ENCODE data around the gene PDCL2.

PDCL2 gene

GRCh38 chr4:55612341-55612740 lies 20.3 kb upstream of the PDCL2 start:
- TF ChIP-seq CTCF (conservative IDR thresholded peaks at IDR 0.05; ENCODE audit: low read depth, low read length), result no peak
- DNase-seq (ENCODE audit: low read depth), result no peak
- no peak overlapping the region for H3K4me3 ChIP-seq (ENCODE audit: low read depth, low read length)

- no peak overlapping the region for H3K4me3 ChIP-seq (ENCODE audit: low read depth, low read length)
- DNase-seq (ENCODE audit: low read depth), result no peak
- no peak for TF ChIP-seq CTCF (conservative IDR thresholded peaks at IDR 0.05; ENCODE audit: low read depth, low read length)
Observed at GRCh38 chr4:55611358-55612059, 19.5 kb upstream of the PDCL2 start.

DNA sequence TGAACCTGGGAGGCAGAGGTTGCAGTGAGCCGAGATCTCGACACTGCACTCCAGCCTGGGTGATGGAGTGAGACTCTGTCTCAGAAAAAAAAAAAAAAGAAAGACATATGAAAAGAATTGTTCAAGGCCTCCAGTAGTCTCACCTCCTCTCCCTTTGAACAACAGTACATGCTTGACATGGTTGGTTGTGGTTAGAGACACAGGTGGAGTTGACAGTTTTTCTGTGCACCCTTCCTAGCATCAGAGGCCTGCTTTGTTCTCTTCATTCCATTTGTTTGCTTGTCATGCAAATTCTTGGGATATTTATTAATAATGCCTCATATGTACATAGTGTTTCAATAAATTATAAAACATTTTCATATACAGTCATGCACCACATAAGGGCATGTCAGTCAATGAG lies 18.3 kb upstream of the PDCL2 start:
- no peak overlapping the region for H3K4me3 ChIP-seq (ENCODE audit: low read depth, low read length)
- no peak for DNase-seq (ENCODE audit: low read depth)
- no peak for TF ChIP-seq CTCF (conservative IDR thresholded peaks at IDR 0.05; ENCODE audit: low read depth, low read length)

DNA sequence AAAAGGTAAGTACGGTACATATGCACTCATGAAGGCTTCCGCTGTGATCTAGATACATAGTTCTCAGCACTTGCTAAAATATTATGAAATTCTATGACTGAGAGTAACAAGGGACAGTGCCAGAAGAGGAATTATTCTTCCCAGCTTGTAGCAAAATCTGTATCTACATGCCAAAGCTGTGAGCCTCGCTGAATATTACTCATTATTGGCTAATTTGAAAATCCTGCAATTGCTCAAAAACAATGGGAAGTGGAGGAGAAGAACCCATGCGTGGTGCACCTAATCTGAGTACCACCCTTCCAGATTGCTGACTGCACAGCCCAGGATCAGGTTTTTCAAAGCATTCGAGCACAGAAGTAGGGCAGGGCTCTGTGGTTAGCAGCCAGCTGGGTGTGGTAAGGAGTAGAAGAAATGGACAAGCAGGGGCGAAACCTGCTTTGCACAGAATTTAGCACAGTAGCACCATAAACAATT lies 17.4 kb upstream of the PDCL2 start:
- TF ChIP-seq CTCF (conservative IDR thresholded peaks at IDR 0.05; ENCODE audit: low read depth, low read length), result no peak
- peak; percentile 3 for DNase-seq (ENCODE audit: low read depth)
- no peak overlapping the region for H3K4me3 ChIP-seq (ENCODE audit: low read depth, low read length)

GRCh38 chr4:55608591-55608990 lies 16.5 kb upstream of the PDCL2 start:
- TF ChIP-seq CTCF (conservative IDR thresholded peaks at IDR 0.05; ENCODE audit: low read depth, low read length), result no peak
- no peak for DNase-seq (ENCODE audit: low read depth)
- H3K4me3 ChIP-seq (ENCODE audit: low read depth, low read length), result no peak overlapping the region

DNA sequence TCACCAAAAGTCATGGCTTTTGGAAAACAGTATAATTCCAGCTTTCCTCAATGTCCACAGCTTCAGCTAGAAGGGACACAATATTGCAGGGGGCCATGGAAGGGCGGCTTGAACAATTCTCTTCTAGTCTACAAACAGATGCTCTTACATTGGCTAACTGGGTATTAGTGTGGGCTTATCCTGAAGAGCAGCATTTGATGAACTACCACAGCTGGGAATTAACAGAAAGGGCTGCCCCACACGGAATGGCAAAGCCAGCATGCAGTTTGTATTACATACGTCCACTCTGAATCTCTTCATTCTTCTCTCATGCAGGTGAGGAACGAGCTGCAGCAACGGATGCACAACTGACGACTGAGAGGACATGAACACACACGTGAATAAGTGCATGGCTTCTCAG lies 13.0 kb upstream of the PDCL2 start:
- no peak overlapping the region for H3K4me3 ChIP-seq (ENCODE audit: low read depth, low read length)
- no peak for DNase-seq (ENCODE audit: low read depth)
- no peak for TF ChIP-seq CTCF (conservative IDR thresholded peaks at IDR 0.05; ENCODE audit: low read depth, low read length)

GRCh38 chr4:55600640-55601039 lies 8.6 kb upstream of the PDCL2 start:
- no peak for DNase-seq (ENCODE audit: low read depth)
- H3K4me3 ChIP-seq (ENCODE audit: low read depth, low read length), result no peak overlapping the region
- no peak for TF ChIP-seq CTCF (conservative IDR thresholded peaks at IDR 0.05; ENCODE audit: low read depth, low read length)
